HL-60 (cell line): Measurements from ENCODE around the gene ZNF492.

Source experiments
- DNase-seq, 2 experiments: peaks; one replicate each; pipeline ENCODE4 v3.0.0-alpha.2; 2010 to 2020; ENCODE audit warnings: low read depth in 1 of 2, low spot score in 1 of 2
- H3K27ac ChIP-seq: fragments of 250-450 bp; sonication (Bioruptor Pico); replicated peaks from 2 replicates; pipeline ENCODE4 v1.5.1; 2020; ENCODE audit warnings: mild to moderate bottlenecking, moderate library complexity
- H3K27me3 ChIP-seq: fragments of 250-450 bp; sonication (Bioruptor Pico); 2 replicates; pipeline ENCODE4 v1.5.1; 2021; ENCODE audit warnings: mild to moderate bottlenecking, moderate library complexity; ENCODE audit not compliant: insufficient read depth, poor library complexity, severe bottlenecking
- H3K4me3 ChIP-seq: replicated peaks from 2 replicates; pipeline ENCODE4 v1.5.1; 2011; ENCODE audit warnings: mild to moderate bottlenecking, control low read depth, low read length; ENCODE audit not compliant: insufficient read depth
- CTCF ChIP-seq: IDR thresholded peaks from one replicate; pipeline ENCODE4 v1.5.1; 2011; ENCODE audit warnings: low read length, control low read depth, inconsistent platforms; ENCODE audit not compliant: insufficient read depth
- GABPA ChIP-seq: IDR thresholded peaks from 2 replicates; pipeline ENCODE4 v1.6.1; 2012; ENCODE audit warnings: low read depth
- POLR2AphosphoS5 ChIP-seq: IDR thresholded peaks from 2 replicates; pipeline ENCODE4 v1.6.1; 2012; ENCODE audit warnings: low read depth
- REST ChIP-seq: IDR thresholded peaks from 2 replicates; pipeline ENCODE4 v1.6.1; 2012; ENCODE audit warnings: low read depth; ENCODE audit not compliant: insufficient replicate concordance
- SPI1 ChIP-seq: IDR thresholded peaks from 2 replicates; pipeline ENCODE4 v1.6.1; 2012; ENCODE audit warnings: low read depth, mild to moderate bottlenecking, borderline replicate concordance

Gene ZNF492

GRCh38 chr19:22708983-22709382 is 74.9 kb downstream of the ZNF492 start:
- TF ChIP-seq POLR2AphosphoS5, result no peak
- no peak for TF ChIP-seq CTCF
- TF ChIP-seq GABPA, result no peak
- TF ChIP-seq REST, result no peak
- TF ChIP-seq SPI1, result no peak
- H3K27me3 ChIP-seq, result no peaks in the 10 kb centered on the region
- DNase-seq, result no peak
- H3K27ac ChIP-seq, result no peak overlapping the region
- no peak overlapping the region for H3K4me3 ChIP-seq
